WTC11 (cell line): ENCODE measurements around the gene VWA3B. TPM values are rescaled to one million over a fixed set of nuclear protein-coding genes. Genes with fewer than 3 reads are reported as not detected.

Experiments used
- ATAC-seq: fragments of 200-7000 bp; cut with Tn5 transposase; 2 replicates; pipeline ENCODE4 v1.10.0; 2021; ENCODE audit warnings: mild to moderate bottlenecking, moderate library complexity
- CTCF ChIA-PET: fragments of 300-600 bp; sonication (Branson Sonifier 250); formaldehyde crosslinking; loops from one replicate; lab custom pipeline; 2021; ENCODE audit warnings: antibody characterized with exemption; lab: Charles Lee
- POLR2A ChIA-PET: fragments of 350-600 bp; sonication (Branson Sonifier 250); formaldehyde crosslinking; loops from one replicate; lab custom pipeline; 2021; ENCODE audit warnings: antibody characterized with exemption; lab: Charles Lee
- DNase-seq: peaks from one replicate; pipeline ENCODE4 v3.0.0; 2021; ENCODE audit warnings: low spot score
- H3K27ac Mint-ChIP-seq: 2 replicates; pipeline ENCODE4 v1.8.0; 2021; ENCODE audit warnings: mixed read lengths
- H3K27me3 Mint-ChIP-seq: 2 replicates; pipeline ENCODE4 v1.8.0; 2021; ENCODE audit warnings: low read depth, mild to moderate bottlenecking, moderate library complexity, mixed read lengths
- H3K36me3 Mint-ChIP-seq: 2 replicates; pipeline ENCODE4 v1.8.0; 2021; ENCODE audit warnings: mixed read lengths
- H3K4me1 Mint-ChIP-seq: 2 replicates; pipeline ENCODE4 v1.8.0; 2022; ENCODE audit warnings: mixed read lengths
- H3K4me3 Mint-ChIP-seq: 2 replicates; pipeline ENCODE4 v1.8.0; 2021; ENCODE audit warnings: mild to moderate bottlenecking, moderate library complexity, mixed read lengths
- H3K9me3 Mint-ChIP-seq: 2 replicates; pipeline ENCODE4 v1.8.0; 2021; ENCODE audit warnings: mixed read lengths
- CBFB ChIP-seq: sonication (generic); formaldehyde crosslinking; IDR thresholded peaks from 2 replicates; pipeline ENCODE4 v1.8.1; 2022; ENCODE audit warnings: mild to moderate bottlenecking, low read depth, missing genetic modification reagents
- ELF4 ChIP-seq: sonication (generic); formaldehyde crosslinking; IDR thresholded peaks from 2 replicates; pipeline ENCODE4 v1.8.1; 2022; ENCODE audit warnings: low read depth, mild to moderate bottlenecking, moderate library complexity, missing genetic modification reagents
- GRHL2 ChIP-seq: fragments of 250-450 bp; sonication (Bioruptor Pico); IDR thresholded peaks from 2 replicates; pipeline ENCODE4 v1.8.0; 2022; ENCODE audit warnings: mild to moderate bottlenecking, moderate library complexity; ENCODE audit not compliant: insufficient replicate concordance, severe bottlenecking
- IRF2 ChIP-seq: sonication (generic); formaldehyde crosslinking; IDR thresholded peaks from 2 replicates; pipeline ENCODE4 v1.8.0; 2022; ENCODE audit warnings: low read depth, missing genetic modification reagents, borderline replicate concordance
- JUN ChIP-seq: sonication (generic); formaldehyde crosslinking; IDR thresholded peaks from 2 replicates; pipeline ENCODE4 v1.8.0; 2023; ENCODE audit warnings: mild to moderate bottlenecking, missing genetic modification reagents
- NR1H2 ChIP-seq: sonication (generic); formaldehyde crosslinking; IDR thresholded peaks from 2 replicates; pipeline ENCODE4 v1.9.0; 2021; ENCODE audit warnings: mild to moderate bottlenecking, moderate library complexity, missing genetic modification reagents
- PRRX2 ChIP-seq: fragments of 250-450 bp; sonication (Bioruptor Pico); IDR thresholded peaks from 2 replicates; pipeline ENCODE4 v1.8.0; 2021; ENCODE audit warnings: mild to moderate bottlenecking
- SMAD4 ChIP-seq: sonication (generic); formaldehyde crosslinking; IDR thresholded peaks from 2 replicates; pipeline ENCODE4 v1.8.0; 2022; ENCODE audit warnings: mild to moderate bottlenecking, missing genetic modification reagents
- TCF7 ChIP-seq: sonication (generic); formaldehyde crosslinking; IDR thresholded peaks from 2 replicates; pipeline ENCODE4 v1.8.0; 2022; ENCODE audit warnings: mild to moderate bottlenecking, low read depth, missing genetic modification reagents, moderate library complexity
- total RNA-seq: library from RNA; stranded (reverse); gene quantifications from 3 replicates; pipeline ENCODE4 v1.2.3, GENCODE V29; 2021
- TF ChIP-seq, protein P1 (sequence below): fragments of 250-450 bp; sonication (Bioruptor Pico); IDR thresholded peaks from 2 replicates; pipeline ENCODE4 v1.9.0; 2021; ENCODE audit warnings: mild to moderate bottlenecking
- TF ChIP-seq, protein P2 (sequence below): fragments of 250-450 bp; sonication (Bioruptor Pico); IDR thresholded peaks from 2 replicates; pipeline ENCODE4 v2.1.2; 2022; ENCODE audit warnings: mild to moderate bottlenecking, moderate library complexity
- TF ChIP-seq, protein P3 (sequence below): fragments of 250-450 bp; sonication (Bioruptor Pico); IDR thresholded peaks from 2 replicates; pipeline ENCODE4 v1.9.0; 2021; ENCODE audit warnings: mild to moderate bottlenecking
- TF ChIP-seq, protein P4 (sequence below): sonication (generic); formaldehyde crosslinking; IDR thresholded peaks from 2 replicates; pipeline ENCODE4 v1.8.1; 2023; ENCODE audit warnings: mild to moderate bottlenecking, missing genetic modification reagents
- TF ChIP-seq, protein P5 (sequence below): sonication (generic); formaldehyde crosslinking; IDR thresholded peaks from 2 replicates; pipeline ENCODE4 v1.8.0; 2022; ENCODE audit warnings: missing genetic modification reagents
- TF ChIP-seq, protein P6 (sequence below): fragments of 250-450 bp; sonication (Bioruptor Pico); conservative IDR thresholded peaks from 2 replicates; pipeline ENCODE4 v1.9.0; 2021; ENCODE audit warnings: mild to moderate bottlenecking

VWA3B gene
- total RNA-seq, 1 experiment from 2014 or later = not detected

DNA sequence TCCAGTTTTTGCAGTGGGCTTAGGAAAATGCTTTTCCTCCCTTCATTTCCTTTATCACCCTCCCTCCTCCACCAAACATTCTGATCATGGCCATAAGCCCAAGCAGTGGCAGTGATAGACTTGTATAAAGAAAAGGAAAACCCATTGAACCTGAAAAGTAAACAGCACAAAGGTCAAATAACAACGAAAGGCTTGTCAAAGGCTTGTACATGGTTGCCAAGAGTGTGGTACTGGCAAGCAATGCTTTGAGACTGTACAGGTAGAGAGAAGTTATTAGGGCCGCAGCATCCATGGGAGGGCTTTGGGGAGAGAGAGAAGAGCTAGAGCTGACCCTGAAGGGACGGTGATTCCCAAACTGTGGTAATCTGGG is 2.1 kb upstream of the VWA3B start:
- ATAC-seq (no peak), DNase-seq (no peak)
- no peak overlapping the region for H3K27ac Mint-ChIP-seq
- no peak for TF ChIP-seq SMAD4
- TF ChIP-seq, protein P1, sequence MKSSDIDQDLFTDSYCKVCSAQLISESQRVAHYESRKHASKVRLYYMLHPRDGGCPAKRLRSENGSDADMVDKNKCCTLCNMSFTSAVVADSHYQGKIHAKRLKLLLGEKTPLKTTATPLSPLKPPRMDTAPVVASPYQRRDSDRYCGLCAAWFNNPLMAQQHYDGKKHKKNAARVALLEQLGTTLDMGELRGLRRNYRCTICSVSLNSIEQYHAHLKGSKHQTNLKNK (CRISPR knock-in tag) = no peak
- no peak overlapping the region for H3K4me3 Mint-ChIP-seq
- ChIA-PET CTCF (no interaction called here), POLR2A (no interaction called here)
- no peaks in the 10 kb centered on the region for H3K9me3 Mint-ChIP-seq
- H3K27me3 Mint-ChIP-seq = peaks cover 58% of the 10 kb centered on the region
- peaks cover 4% of the 10 kb centered on the region; the same call in 1 of the 2 replicates for H3K4me1 Mint-ChIP-seq
- H3K36me3 Mint-ChIP-seq = no peaks in the 10 kb centered on the region

DNA sequence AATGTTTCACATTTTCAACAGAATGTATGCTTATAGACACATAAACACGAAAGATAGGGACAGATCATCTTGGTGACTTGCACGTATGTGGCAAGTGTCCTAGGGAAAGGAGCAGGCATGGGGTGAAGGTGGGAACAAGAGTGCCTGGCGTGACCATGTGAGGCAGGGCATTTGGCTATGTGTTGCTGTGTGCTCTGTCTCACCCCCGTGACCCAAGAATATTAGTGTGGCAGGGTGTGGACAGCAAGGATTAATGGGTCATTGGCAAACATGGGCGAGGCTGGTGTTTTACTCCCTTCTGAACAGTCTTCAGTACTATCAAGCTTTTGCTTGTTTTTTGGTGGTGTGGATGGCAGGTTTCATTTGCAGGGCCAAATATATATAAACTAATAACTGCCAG is 1.3 kb upstream of the VWA3B start:
- no peak for ATAC-seq
- no peak for DNase-seq
- Mint-ChIP-seq H3K27ac (no peak overlapping the region), H3K27me3 (peaks cover 58% of the 10 kb centered on the region), H3K9me3 (no peaks in the 10 kb centered on the region), H3K4me3 (peak overlapping the region; percentile 83), H3K4me1 (peaks cover 4% of the 10 kb centered on the region; the same call in 1 of the 2 replicates), H3K36me3 (no peaks in the 10 kb centered on the region)
- CTCF ChIA-PET = no interaction called here
- POLR2A ChIA-PET = no interaction called here
- TF ChIP-seq IRF2 (CRISPR knock-in tag) (no peak), PRRX2 (CRISPR knock-in tag) (no peak), GRHL2 (CRISPR knock-in tag) (no peak), ELF4 (no peak), JUN (no peak), TCF7 (CRISPR knock-in tag) (no peak), NR1H2 (CRISPR knock-in tag) (no peak), CBFB (no peak)
- TF ChIP-seq, protein P2, sequence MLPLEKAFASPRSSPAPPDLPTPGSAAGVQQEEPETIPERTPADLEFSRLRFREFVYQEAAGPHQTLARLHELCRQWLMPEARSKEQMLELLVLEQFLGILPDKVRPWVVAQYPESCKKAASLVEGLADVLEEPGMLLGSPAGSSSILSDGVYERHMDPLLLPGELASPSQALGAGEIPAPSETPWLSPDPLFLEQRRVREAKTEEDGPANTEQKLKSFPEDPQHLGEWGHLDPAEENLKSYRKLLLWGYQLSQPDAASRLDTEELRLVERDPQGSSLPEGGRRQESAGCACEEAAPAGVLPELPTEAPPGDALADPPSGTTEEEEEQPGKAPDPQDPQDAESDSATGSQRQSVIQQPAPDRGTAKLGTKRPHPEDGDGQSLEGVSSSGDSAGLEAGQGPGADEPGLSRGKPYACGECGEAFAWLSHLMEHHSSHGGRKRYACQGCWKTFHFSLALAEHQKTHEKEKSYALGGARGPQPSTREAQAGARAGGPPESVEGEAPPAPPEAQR = no peak
- TF ChIP-seq, protein P3, sequence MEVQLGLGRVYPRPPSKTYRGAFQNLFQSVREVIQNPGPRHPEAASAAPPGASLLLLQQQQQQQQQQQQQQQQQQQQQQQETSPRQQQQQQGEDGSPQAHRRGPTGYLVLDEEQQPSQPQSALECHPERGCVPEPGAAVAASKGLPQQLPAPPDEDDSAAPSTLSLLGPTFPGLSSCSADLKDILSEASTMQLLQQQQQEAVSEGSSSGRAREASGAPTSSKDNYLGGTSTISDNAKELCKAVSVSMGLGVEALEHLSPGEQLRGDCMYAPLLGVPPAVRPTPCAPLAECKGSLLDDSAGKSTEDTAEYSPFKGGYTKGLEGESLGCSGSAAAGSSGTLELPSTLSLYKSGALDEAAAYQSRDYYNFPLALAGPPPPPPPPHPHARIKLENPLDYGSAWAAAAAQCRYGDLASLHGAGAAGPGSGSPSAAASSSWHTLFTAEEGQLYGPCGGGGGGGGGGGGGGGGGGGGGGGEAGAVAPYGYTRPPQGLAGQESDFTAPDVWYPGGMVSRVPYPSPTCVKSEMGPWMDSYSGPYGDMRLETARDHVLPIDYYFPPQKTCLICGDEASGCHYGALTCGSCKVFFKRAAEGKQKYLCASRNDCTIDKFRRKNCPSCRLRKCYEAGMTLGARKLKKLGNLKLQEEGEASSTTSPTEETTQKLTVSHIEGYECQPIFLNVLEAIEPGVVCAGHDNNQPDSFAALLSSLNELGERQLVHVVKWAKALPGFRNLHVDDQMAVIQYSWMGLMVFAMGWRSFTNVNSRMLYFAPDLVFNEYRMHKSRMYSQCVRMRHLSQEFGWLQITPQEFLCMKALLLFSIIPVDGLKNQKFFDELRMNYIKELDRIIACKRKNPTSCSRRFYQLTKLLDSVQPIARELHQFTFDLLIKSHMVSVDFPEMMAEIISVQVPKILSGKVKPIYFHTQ (CRISPR knock-in tag) = no peak
- TF ChIP-seq, protein P4, sequence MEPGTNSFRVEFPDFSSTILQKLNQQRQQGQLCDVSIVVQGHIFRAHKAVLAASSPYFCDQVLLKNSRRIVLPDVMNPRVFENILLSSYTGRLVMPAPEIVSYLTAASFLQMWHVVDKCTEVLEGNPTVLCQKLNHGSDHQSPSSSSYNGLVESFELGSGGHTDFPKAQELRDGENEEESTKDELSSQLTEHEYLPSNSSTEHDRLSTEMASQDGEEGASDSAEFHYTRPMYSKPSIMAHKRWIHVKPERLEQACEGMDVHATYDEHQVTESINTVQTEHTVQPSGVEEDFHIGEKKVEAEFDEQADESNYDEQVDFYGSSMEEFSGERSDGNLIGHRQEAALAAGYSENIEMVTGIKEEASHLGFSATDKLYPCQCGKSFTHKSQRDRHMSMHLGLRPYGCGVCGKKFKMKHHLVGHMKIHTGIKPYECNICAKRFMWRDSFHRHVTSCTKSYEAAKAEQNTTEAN (CRISPR knock-in tag) = no peak
- TF ChIP-seq, protein P5, sequence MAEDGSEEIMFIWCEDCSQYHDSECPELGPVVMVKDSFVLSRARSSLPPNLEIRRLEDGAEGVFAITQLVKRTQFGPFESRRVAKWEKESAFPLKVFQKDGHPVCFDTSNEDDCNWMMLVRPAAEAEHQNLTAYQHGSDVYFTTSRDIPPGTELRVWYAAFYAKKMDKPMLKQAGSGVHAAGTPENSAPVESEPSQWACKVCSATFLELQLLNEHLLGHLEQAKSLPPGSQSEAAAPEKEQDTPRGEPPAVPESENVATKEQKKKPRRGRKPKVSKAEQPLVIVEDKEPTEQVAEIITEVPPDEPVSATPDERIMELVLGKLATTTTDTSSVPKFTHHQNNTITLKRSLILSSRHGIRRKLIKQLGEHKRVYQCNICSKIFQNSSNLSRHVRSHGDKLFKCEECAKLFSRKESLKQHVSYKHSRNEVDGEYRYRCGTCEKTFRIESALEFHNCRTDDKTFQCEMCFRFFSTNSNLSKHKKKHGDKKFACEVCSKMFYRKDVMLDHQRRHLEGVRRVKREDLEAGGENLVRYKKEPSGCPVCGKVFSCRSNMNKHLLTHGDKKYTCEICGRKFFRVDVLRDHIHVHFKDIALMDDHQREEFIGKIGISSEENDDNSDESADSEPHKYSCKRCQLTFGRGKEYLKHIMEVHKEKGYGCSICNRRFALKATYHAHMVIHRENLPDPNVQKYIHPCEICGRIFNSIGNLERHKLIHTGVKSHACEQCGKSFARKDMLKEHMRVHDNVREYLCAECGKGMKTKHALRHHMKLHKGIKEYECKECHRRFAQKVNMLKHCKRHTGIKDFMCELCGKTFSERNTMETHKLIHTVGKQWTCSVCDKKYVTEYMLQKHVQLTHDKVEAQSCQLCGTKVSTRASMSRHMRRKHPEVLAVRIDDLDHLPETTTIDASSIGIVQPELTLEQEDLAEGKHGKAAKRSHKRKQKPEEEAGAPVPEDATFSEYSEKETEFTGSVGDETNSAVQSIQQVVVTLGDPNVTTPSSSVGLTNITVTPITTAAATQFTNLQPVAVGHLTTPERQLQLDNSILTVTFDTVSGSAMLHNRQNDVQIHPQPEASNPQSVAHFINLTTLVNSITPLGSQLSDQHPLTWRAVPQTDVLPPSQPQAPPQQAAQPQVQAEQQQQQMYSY (CRISPR knock-in tag) = no peak
- TF ChIP-seq, protein P6, sequence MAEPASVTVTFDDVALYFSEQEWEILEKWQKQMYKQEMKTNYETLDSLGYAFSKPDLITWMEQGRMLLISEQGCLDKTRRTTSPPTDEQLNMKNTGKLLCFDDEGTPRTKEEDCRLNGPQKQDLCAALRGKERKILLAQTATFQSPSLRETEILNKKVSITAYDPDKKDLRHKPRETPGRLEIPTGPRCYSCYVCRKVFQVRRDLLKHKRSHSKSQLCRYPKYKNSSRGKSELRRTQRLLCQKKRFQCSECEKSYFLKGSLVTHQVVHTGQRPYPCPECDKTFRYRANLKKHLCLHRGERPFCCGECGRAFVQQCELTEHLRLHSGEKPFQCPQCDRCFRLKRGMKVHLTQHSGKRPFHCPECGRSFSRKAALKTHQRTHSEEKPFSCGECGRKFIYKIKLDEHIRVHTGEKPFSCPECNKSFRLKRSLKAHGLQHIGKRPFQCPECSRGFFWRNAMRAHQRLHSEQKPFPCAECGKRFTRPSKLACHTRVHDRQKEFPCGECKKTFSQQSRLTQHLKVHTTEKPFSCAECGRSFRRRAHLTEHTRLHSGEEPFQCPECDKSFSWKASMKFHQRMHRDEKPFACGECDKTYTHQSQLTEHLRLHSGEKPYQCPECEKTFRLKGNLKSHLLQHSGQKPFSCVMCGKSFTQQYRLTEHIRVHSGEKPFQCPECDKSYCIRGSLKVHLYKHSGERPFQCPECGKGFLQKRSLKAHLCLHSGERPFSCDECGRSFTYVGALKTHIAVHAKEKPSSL (CRISPR knock-in tag) = no peak
